KMS-11 (cell line): ENCODE data around the gene ARMC3.

Experiments used
- H2AFZ ChIP-seq: fragments of 200-600 bp; sonication (generic); 2 replicates; pipeline ENCODE4 v1.6.1; 2016; ENCODE audit warnings: antibody characterized with exemption, mixed run types, low read depth
- H3K27ac ChIP-seq: fragments of 200-600 bp; sonication (generic); 2 replicates; pipeline ENCODE4 v1.6.1; 2016; ENCODE audit warnings: mild to moderate bottlenecking, mixed run types
- H3K27me3 ChIP-seq: fragments of 200-600 bp; sonication (generic); 2 replicates; pipeline ENCODE4 v1.6.1; 2017; ENCODE audit warnings: mild to moderate bottlenecking, low read depth, mixed run types, moderate library complexity; ENCODE audit not compliant: insufficient read depth
- H3K36me3 ChIP-seq: fragments of 200-600 bp; sonication (generic); 2 replicates; pipeline ENCODE4 v1.6.1; 2017; ENCODE audit warnings: mild to moderate bottlenecking, mixed run types; ENCODE audit not compliant: insufficient read depth
- H3K4me1 ChIP-seq: fragments of 200-600 bp; sonication (generic); 2 replicates; pipeline ENCODE4 v1.6.1; 2016; ENCODE audit warnings: mild to moderate bottlenecking, low read depth, mixed run types; ENCODE audit not compliant: poor library complexity, severe bottlenecking
- H3K4me2 ChIP-seq: fragments of 200-600 bp; sonication (generic); 2 replicates; pipeline ENCODE4 v1.7.0; 2016; ENCODE audit warnings: mild to moderate bottlenecking, mixed run types
- H3K4me3 ChIP-seq: fragments of 200-600 bp; sonication (generic); IDR thresholded peaks from 2 replicates; pipeline ENCODE4 v1.6.1; 2017; ENCODE audit warnings: low read depth, low read length, mixed read lengths; ENCODE audit not compliant: insufficient read depth
- H3K79me2 ChIP-seq: fragments of 200-600 bp; sonication (generic); 2 replicates; pipeline ENCODE4 v1.6.1; 2016; ENCODE audit warnings: low read depth, mixed run types; ENCODE audit not compliant: insufficient read depth
- H3K9ac ChIP-seq: fragments of 200-600 bp; sonication (generic); 2 replicates; pipeline ENCODE4 v1.6.1; 2016; ENCODE audit warnings: mild to moderate bottlenecking, mixed run types
- H4K20me1 ChIP-seq: fragments of 200-600 bp; sonication (generic); 2 replicates; pipeline ENCODE4 v1.6.1; 2016; ENCODE audit warnings: mild to moderate bottlenecking, mixed run types; ENCODE audit not compliant: insufficient read depth
- TF ChIP-seq, protein P1 (sequence below): fragments of 200-600 bp; sonication (generic); conservative IDR thresholded peaks from 2 replicates; pipeline ENCODE4 v1.6.1; 2017; ENCODE audit warnings: low read depth, mild to moderate bottlenecking, antibody characterized with exemption, low read length, moderate library complexity, mixed read lengths

ARMC3 gene

DNA sequence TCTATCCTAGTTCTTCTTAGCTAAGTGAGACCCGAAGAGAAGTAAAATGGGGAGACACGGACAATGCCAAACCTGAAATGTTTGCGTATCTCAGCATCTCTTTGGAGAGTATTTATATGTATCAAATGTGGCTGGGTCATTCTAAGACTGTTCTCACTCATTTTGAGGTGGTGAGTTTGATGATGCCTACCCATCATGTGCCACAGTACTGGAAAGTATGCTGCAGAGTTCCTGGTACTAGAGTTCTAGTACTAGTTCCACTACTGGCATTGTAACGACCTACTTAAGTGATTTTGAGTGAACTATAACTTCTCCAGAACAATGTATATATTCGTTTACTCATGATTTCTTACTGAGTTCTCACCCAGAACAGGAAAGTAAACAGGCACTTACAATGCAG lies 41.9 kb downstream of the ARMC3 start:
- Histone ChIP-seq H3K27ac (no peak overlapping the region), H3K4me3 (no peak overlapping the region), H3K79me2 (no peaks in the 10 kb centered on the region), H3K36me3 (no peaks in the 10 kb centered on the region), H2AFZ (no peak overlapping the region), H3K4me2 (no peak overlapping the region), H3K4me1 (no peaks in the 10 kb centered on the region), H4K20me1 (no peaks in the 10 kb centered on the region), H3K27me3 (no peaks in the 10 kb centered on the region), H3K9ac (no peak overlapping the region)
- TF ChIP-seq, protein P1, sequence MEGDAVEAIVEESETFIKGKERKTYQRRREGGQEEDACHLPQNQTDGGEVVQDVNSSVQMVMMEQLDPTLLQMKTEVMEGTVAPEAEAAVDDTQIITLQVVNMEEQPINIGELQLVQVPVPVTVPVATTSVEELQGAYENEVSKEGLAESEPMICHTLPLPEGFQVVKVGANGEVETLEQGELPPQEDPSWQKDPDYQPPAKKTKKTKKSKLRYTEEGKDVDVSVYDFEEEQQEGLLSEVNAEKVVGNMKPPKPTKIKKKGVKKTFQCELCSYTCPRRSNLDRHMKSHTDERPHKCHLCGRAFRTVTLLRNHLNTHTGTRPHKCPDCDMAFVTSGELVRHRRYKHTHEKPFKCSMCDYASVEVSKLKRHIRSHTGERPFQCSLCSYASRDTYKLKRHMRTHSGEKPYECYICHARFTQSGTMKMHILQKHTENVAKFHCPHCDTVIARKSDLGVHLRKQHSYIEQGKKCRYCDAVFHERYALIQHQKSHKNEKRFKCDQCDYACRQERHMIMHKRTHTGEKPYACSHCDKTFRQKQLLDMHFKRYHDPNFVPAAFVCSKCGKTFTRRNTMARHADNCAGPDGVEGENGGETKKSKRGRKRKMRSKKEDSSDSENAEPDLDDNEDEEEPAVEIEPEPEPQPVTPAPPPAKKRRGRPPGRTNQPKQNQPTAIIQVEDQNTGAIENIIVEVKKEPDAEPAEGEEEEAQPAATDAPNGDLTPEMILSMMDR, result no peak

DNA sequence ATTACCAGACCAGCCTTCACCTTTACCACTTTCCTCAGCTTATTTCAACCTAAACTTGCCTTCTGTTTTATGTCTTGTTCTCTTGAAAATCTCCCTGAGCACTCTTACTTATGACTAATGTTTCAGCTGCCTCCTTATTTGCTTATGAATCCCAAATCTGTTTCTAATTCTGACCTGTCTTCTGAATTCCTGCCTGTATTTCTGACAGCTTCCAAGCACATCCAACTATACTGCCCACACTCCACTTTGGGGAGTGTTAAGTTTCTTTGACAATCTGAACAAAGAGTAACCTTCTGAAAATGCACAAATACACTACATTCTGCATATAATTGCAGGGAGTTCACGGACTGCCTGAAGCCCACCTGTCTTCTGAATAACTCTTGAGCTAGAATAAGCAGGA lies 48.7 kb downstream of the ARMC3 start:
- no peak overlapping the region for H3K27ac ChIP-seq
- no peaks in the 10 kb centered on the region for H3K36me3 ChIP-seq
- H3K79me2 ChIP-seq, result no peaks in the 10 kb centered on the region
- H3K9ac ChIP-seq, result no peak overlapping the region
- H3K4me1 ChIP-seq, result no peaks in the 10 kb centered on the region
- TF ChIP-seq, protein P1, result no peak
- H2AFZ ChIP-seq, result no peak overlapping the region
- H4K20me1 ChIP-seq, result no peaks in the 10 kb centered on the region
- H3K27me3 ChIP-seq, result no peaks in the 10 kb centered on the region
- H3K4me3 ChIP-seq, result no peak overlapping the region
- no peak overlapping the region for H3K4me2 ChIP-seq

DNA sequence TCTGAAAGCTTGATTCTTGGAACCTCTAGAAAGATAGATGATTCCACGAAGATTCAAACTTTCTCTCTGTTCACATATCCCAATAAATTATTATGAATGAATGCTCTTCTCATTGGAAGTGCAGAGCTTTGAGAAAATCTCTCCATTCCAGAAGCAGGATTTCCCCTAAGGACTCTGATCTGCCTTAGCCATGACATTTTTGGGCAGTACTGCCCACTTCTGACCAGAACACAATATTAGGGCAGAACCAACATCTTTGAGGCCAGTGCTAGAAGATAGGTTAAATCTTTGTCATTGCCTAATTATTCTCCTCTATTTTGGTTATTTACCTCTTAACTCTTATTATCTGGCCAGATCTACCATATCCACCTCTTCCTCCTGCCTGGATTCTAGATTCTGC lies 49.9 kb downstream of the ARMC3 start:
- H3K9ac ChIP-seq, result no peak overlapping the region
- H3K27me3 ChIP-seq, result no peaks in the 10 kb centered on the region
- TF ChIP-seq, protein P1, result no peak
- no peak overlapping the region for H2AFZ ChIP-seq
- H3K79me2 ChIP-seq, result no peaks in the 10 kb centered on the region
- no peak overlapping the region for H3K4me3 ChIP-seq
- no peaks in the 10 kb centered on the region for H3K4me1 ChIP-seq
- H3K27ac ChIP-seq, result no peak overlapping the region
- no peaks in the 10 kb centered on the region for H3K36me3 ChIP-seq
- H4K20me1 ChIP-seq, result no peaks in the 10 kb centered on the region
- H3K4me2 ChIP-seq, result no peak overlapping the region

DNA sequence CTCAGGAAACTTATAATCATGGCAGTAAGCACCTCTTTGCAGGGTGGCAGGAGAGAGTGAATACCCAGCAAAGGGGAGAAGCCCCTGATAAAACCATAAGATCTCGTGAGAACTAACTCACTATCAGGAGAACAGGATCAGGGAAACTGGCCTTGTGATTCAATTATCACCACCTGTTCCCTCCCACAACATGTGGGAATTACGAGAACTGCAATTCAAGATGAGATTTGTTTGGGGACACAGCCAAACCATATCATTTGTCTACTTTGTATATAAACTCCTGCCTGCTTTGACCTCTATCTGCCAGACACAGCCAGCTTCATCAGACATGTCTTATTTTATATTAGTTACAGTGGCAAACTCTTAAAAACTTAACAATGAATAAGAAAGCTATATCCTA lies 50.4 kb downstream of the ARMC3 start:
- TF ChIP-seq, protein P1, result no peak
- no peaks in the 10 kb centered on the region for H3K4me1 ChIP-seq
- no peak overlapping the region for H3K9ac ChIP-seq
- H3K79me2 ChIP-seq, result no peaks in the 10 kb centered on the region
- no peak overlapping the region for H3K27ac ChIP-seq
- H3K4me2 ChIP-seq, result no peak overlapping the region
- no peaks in the 10 kb centered on the region for H3K27me3 ChIP-seq
- no peak overlapping the region for H2AFZ ChIP-seq
- H4K20me1 ChIP-seq, result no peaks in the 10 kb centered on the region
- H3K4me3 ChIP-seq, result no peak overlapping the region
- no peaks in the 10 kb centered on the region for H3K36me3 ChIP-seq

DNA sequence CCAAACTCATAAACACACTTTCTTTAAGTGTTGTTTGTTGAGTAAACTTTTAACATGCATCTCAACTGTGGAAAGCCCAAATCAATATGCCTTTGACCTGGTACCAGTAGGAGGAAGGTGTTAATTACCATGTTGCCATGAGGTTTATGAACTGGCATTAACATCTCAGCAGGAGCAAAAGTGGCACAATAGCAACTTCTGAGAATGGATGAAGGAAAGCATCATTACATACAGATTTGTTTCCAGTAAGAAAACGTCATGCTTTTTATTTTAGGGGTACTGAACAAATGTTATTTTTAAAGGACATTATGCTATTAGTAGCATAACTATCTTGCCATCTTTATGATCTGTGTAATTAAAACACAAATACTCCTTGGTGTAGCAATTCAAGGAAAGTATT lies 51.1 kb downstream of the ARMC3 start:
- no peaks in the 10 kb centered on the region for H4K20me1 ChIP-seq

More for the DNA sequence above, 51.1 kb downstream of the ARMC3 start:
- Histone ChIP-seq H3K36me3 (no peaks in the 10 kb centered on the region), H3K4me1 (no peaks in the 10 kb centered on the region), H3K4me3 (no peak overlapping the region), H3K79me2 (no peaks in the 10 kb centered on the region), H3K4me2 (no peak overlapping the region), H3K27me3 (no peaks in the 10 kb centered on the region), H3K9ac (no peak overlapping the region), H3K27ac (no peak overlapping the region), H2AFZ (no peak overlapping the region)
- TF ChIP-seq, protein P1, result no peak
